K562 (cell line): ENCODE data around the gene MAD1L1. TPM values are rescaled to one million over a fixed set of nuclear protein-coding genes. Genes with fewer than 3 reads are reported as not detected.
A peak's percentile ranks its signal among the peaks of the same experiment; 100 is the strongest.

Experiments used
- ATAC-seq: fragments of 200-7000 bp; cut with Tn5 transposase; 3 replicates; pipeline ENCODE4 v1.9.1; 2020; ENCODE audit warnings: moderate library complexity
- BruUV-seq: library from RNA; stranded (reverse); fragments of 400-500 nt; replicated peaks from 2 replicates; lab custom pipeline; 2021; lab: Mats Ljungman, UMichigan
- CTCF ChIA-PET: fragments of 300-600 bp; formaldehyde crosslinking; extraction: SDS; loops from one replicate; lab custom pipeline; 2021; ENCODE audit warnings: low intra/inter-chr PET ratio; lab: Yijun Ruan, JAX
- POLR2A ChIA-PET: fragments of 300-600, 350-650 bp; sonication (Branson Sonifier 250); formaldehyde crosslinking; extraction: SDS; loops from one replicate; lab custom pipeline; 2021; ENCODE audit warnings: antibody characterized with exemption, inconsistent platforms; lab: Yijun Ruan, JAX
- DNase-seq, 4 experiments: peaks; one replicate each; pipeline versions ENCODE4 v3.0.0 to v3.0.0-alpha.2; 2011 to 2018; ENCODE audit warnings: low spot score in 3 of 4, mixed read lengths in 3 of 4; ENCODE audit errors: extremely low read depth in 1 of 4
- FAIRE-seq: peaks from 2 replicates; lab custom pipeline; 2011; peaks lifted over from hg19 to GRCh38; lab: Jason Lieb, UNC
- H2AFZ ChIP-seq: 2 replicates; pipeline ENCODE4 v1.6.0; 2011; ENCODE audit warnings: low read depth, low read length, control low read depth, inconsistent platforms
- H3K27ac ChIP-seq: fragments of 200-600 bp; 3 replicates; pipeline ENCODE4 v1.8.0; 2011; ENCODE audit warnings: low read depth, mild to moderate bottlenecking, control low read depth, inconsistent platforms, low read length, moderate library complexity, mixed read lengths; ENCODE audit errors: extremely low read depth
- H3K27me3 ChIP-seq, 2 experiments: fragments of 300-600 bp in 1 of 2; 2 replicates in 1 of 2; 3 replicates in 1 of 2; pipeline versions ENCODE4 v1.6.0 to v1.8.0; 2011; ENCODE audit warnings: inconsistent platforms in 2 of 2, low read length in 2 of 2, mild to moderate bottlenecking in 1 of 2, mixed read lengths in 1 of 2, moderate library complexity in 1 of 2; ENCODE audit not compliant: control insufficient read depth in 2 of 2, insufficient read depth in 2 of 2
- H3K36me3 ChIP-seq: fragments of 300-600 bp; 3 replicates; pipeline ENCODE4 v1.8.0; 2011; ENCODE audit warnings: mild to moderate bottlenecking, low read length, inconsistent platforms; ENCODE audit not compliant: control insufficient read depth, insufficient read depth
- H3K4me1 ChIP-seq, 2 experiments: fragments of 200-600 bp in 1 of 2; replicated peaks in 1 of 2; 2 replicates in 1 of 2; 3 replicates in 1 of 2; pipeline versions ENCODE4 v1.5.1 to v1.8.0; 2011; ENCODE audit warnings: inconsistent platforms in 2 of 2, low read length in 2 of 2, mild to moderate bottlenecking in 1 of 2, mixed read lengths in 1 of 2, moderate library complexity in 1 of 2; ENCODE audit not compliant: control insufficient read depth in 2 of 2, insufficient read depth in 2 of 2
- H3K4me2 ChIP-seq: 2 replicates; pipeline ENCODE4 v1.6.1; 2011; ENCODE audit warnings: low read length, control low read depth, inconsistent platforms, mixed read lengths; ENCODE audit not compliant: insufficient read depth
- H3K4me3 ChIP-seq: fragments of 200-600 bp; sonication (generic), shearing (Covaris generic); 2 replicates; pipeline ENCODE4 v1.5.1; 2016; ENCODE audit warnings: control low read depth, inconsistent platforms
- H3K79me2 ChIP-seq: fragments of 200-600 bp; 3 replicates; pipeline ENCODE4 v1.8.0; 2011; ENCODE audit warnings: low read length, inconsistent platforms; ENCODE audit not compliant: control insufficient read depth, insufficient read depth
- H3K9ac ChIP-seq, 2 experiments: 2 replicates each; pipeline versions ENCODE4 v1.6.0 to v1.6.1; 2011; ENCODE audit warnings: low read depth in 2 of 2, low read length in 2 of 2, control low read depth in 1 of 2, inconsistent platforms in 1 of 2, mild to moderate bottlenecking in 1 of 2, mixed read lengths in 1 of 2; ENCODE audit not compliant: insufficient read depth in 1 of 2
- H3K9me1 ChIP-seq: one replicate; pipeline ENCODE4 v1.6.0; 2011; ENCODE audit warnings: inconsistent platforms, mild to moderate bottlenecking, low read length, moderate library complexity; ENCODE audit not compliant: control insufficient read depth, insufficient read depth
- H3K9me3 ChIP-seq: replicated peaks from 2 replicates; pipeline ENCODE4 v1.5.1; 2011; ENCODE audit warnings: low read depth, low read length, inconsistent platforms; ENCODE audit not compliant: control insufficient read depth, insufficient read depth
- H4K20me1 ChIP-seq: replicated peaks from 2 replicates; pipeline ENCODE4 v1.6.1; 2011; ENCODE audit warnings: low read length, inconsistent platforms, mixed read lengths; ENCODE audit not compliant: control insufficient read depth, insufficient read depth
- BRD9 ChIP-seq: fragments of 450-650 bp; IDR thresholded peaks from 2 replicates; pipeline ENCODE4 v1.6.1; 2018; ENCODE audit warnings: low read depth; ENCODE audit not compliant: partially characterized antibody
- ETS2 ChIP-seq: IDR thresholded peaks from 2 replicates; pipeline ENCODE4 v1.6.1; 2016; ENCODE audit warnings: borderline replicate concordance, missing genetic modification characterization, mild to moderate bottlenecking, moderate library complexity, missing compliant biosample characterization; ENCODE audit not compliant: poor library complexity, severe bottlenecking
- KHSRP ChIP-seq: fragments of 450-650 bp; IDR thresholded peaks from 2 replicates; pipeline ENCODE4 v1.6.1; 2017
- POLR2G ChIP-seq: fragments of 200-400 bp; formaldehyde crosslinking; IDR thresholded peaks from 2 replicates; pipeline ENCODE4 v1.6.1; 2017; ENCODE audit warnings: low read depth, mild to moderate bottlenecking, antibody characterized with exemption, low read length, moderate library complexity
- TEAD4 ChIP-seq, 2 experiments: sonication (generic) in 1 of 2; formaldehyde crosslinking in 1 of 2; IDR thresholded peaks; 2 replicates each; pipeline versions ENCODE4 v1.6.1 to v1.8.0; 2012 to 2022; ENCODE audit warnings: borderline replicate concordance in 1 of 2, inconsistent platforms in 1 of 2, low read length in 1 of 2, mild to moderate bottlenecking in 1 of 2, missing genetic modification reagents in 1 of 2
- YBX1 ChIP-seq: fragments of 450-650 bp; IDR thresholded peaks from 2 replicates; pipeline ENCODE4 v1.7.1; 2016; ENCODE audit warnings: mild to moderate bottlenecking
- ZNF274 ChIP-seq: IDR thresholded peaks from 2 replicates; pipeline ENCODE4 v1.6.1; 2011; ENCODE audit warnings: low read depth, mild to moderate bottlenecking, low read length, moderate library complexity, borderline replicate concordance
- WGBS: fragments of 100-300 bp; shearing (Covaris generic); methylation state at CpG from one replicate; pipeline ENCODE4 v1.1.6; 2016; ENCODE audit warnings: low coverage, mixed read lengths; ENCODE audit not compliant: insufficient coverage; ENCODE audit errors: missing lambda C conversion rate; 5-methylcytosine and 5-hydroxymethylcytosine counted together
- in situ Hi-C: fragments of 300-500 bp; cut with MboI; formaldehyde crosslinking; loops from 4 replicates; pipeline ENCODE4 v1.15.0; 2018; ENCODE audit warnings: inconsistent platforms, mixed read lengths
- intact Hi-C: fragments of 100-400 bp; cut with micrococcal nuclease; formaldehyde crosslinking; loops from 2 replicates; pipeline ENCODE4 v1.14.2; 2022
- polyA plus RNA-seq, 8 experiments: library from polyadenylated mRNA; depleted of rRNA in 4 of 8; stranded (reverse) in 5 of 8; unstranded in 3 of 8; fragments of >200 nt; fragmentation: Nextera tagmentation in 2 of 8; fragmentation: Illumina TruSeq in 1 of 8; extraction: Ambion mirVana in 2 of 8; extraction: Trizol in 1 of 8; gene quantifications; 2 replicates each; pipeline versions ENCODE4 v1.2.1 to v1.2.3, GENCODE V29; 2011 to 2014; ENCODE audit warnings: inconsistent platforms in 1 of 8, missing spikeins in 1 of 8
- total RNA-seq, 7 experiments: library from RNA; depleted of rRNA in 6 of 7; stranded (reverse); fragments of >200 nt in 6 of 7; fragmentation: Illumina TruSeq in 2 of 7; extraction: Trizol in 2 of 7; gene quantifications; 2 replicates each; pipeline versions ENCODE4 v1.2.1 to v1.2.3, GENCODE V29; 2011 to 2021; ENCODE audit warnings: low replicate concordance in 1 of 7
- TF ChIP-seq, protein P1 (sequence below), 2 experiments: fragments of 150-350 bp in 1 of 2; IDR thresholded peaks; 2 replicates each; pipeline ENCODE4 v1.6.1; 2012 to 2016; ENCODE audit warnings: low read depth in 2 of 2, low read length in 2 of 2, mild to moderate bottlenecking in 1 of 2, moderate library complexity in 1 of 2

Gene MAD1L1
- total and polyA plus RNA-seq, 9 of the 15 experiments (the other 6 are each of a cell fraction or from before 2014, with no cell fraction given): 1.7 to 89.7 (median 18.0) TPM

DNA sequence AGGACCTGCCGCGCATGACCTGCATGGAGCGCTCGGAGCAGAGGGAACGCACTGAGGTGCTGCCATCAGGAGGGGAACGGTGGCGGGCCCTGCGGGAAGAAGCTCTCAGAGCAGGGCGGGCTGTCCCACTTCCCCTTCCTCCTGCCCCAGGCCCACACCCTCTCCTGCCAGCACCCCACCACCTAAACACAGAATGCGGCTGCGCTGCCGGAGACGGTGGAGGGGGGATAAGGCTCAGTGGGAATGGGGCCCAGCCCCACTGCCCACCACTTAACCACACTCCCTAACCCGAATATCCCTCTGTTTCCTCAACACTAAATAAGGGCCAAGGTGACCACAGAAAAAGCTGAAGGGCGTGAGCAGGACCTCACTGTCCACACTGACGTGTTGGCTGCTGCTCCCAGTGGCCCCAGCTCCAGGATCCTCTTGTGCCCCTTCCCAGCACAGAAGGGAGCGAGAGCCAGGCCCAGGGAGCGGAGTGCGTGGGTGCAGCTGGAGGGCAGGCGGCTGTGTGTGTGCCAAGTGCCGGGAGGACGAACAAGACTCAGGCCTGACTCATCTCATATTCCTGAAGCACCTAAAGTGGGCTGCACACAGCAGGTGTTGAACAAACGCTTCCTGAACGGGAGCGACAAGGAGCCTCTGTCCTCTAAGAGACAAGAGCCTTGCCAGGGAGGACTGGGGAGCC is 116.8 kb downstream of the MAD1L1 start:
- no peak overlapping the region for H3K9ac ChIP-seq
- in situ Hi-C loops: no loop called here
- no peak overlapping the region for H2AFZ ChIP-seq
- CTCF ChIA-PET: no interaction called here
- no peak overlapping the region for H3K27ac ChIP-seq
- no peak overlapping the region for H3K4me2 ChIP-seq
- FAIRE-seq: no peak
- DNase-seq: no peak
- H3K79me2 ChIP-seq: no peaks in the 10 kb centered on the region; the same call in 2 of the 3 replicates
- POLR2A ChIA-PET: interaction anchor here (0.7 kb wide), 1 partner anchor 221 kb away, joined by 3 read pairs; no protein-coding TSS in a partner anchor
- H3K9me1 ChIP-seq: no peaks in the 10 kb centered on the region
- H3K4me1 ChIP-seq: peaks cover under 1 to 57% of the 10 kb centered on the region in 2 experiments; a peak in 4 of 5 replicates
- 0 out of 2 replicates have a peak, but pooled peaks have one; percentile 2 for TF ChIP-seq POLR2G
- no peak for TF ChIP-seq KHSRP
- H3K27me3 ChIP-seq: no peaks in the 10 kb centered on the region
- WGBS: 95% methylated on average over 24 of the region's 25 CpGs
- H4K20me1 ChIP-seq: no peaks in the 10 kb centered on the region
- BruUV-seq: no TSS peak
- H3K36me3 ChIP-seq: peaks cover 10% of the 10 kb centered on the region; the same call in 2 of the 3 replicates
- H3K4me3 ChIP-seq: no peak overlapping the region
- intact Hi-C loops: no loop called here
- H3K9me3 ChIP-seq: no peaks in the 10 kb centered on the region
- ATAC-seq: no peak

DNA sequence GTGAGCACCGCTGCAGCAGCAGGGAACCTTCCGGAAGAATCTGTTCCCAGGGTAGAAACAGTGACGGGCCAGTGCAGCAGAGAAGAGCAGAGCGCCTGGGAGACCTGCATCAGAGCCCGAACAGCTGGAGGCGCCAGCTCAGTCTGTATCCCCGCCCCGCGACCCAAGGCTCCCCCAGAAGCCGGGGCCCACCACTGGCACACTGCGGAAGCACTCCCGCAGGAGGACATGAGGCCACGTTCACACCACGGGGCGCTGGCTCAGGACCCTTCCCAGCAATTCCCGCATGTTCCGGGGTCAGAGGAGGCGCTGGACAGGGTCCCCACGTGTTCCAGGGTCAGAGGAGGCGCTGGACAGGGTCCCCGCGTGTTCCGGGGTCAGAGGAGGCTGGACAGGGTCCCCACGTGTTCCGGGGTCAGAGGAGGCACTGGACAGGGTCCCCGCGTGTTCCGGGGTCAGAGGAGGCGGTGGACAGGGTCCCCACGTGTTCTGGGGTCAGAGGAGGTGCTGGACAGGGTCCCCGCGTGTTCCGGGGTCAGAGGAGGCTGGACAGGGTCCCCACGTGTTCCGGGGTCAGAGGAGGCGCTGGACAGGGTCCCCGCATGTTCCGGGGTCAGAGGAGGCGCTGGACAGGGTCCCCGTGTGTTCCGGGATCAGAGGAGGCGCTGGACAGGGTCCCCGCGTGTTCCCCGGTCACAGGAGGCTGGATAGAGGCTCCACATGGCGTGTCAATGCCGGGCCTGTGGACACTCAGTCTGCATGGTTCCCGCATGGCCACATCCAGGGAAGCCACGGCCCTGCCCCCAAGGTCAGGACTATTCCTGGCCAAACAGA is 117.6 kb downstream of the MAD1L1 start:
- ChIA-PET POLR2A (interaction anchor here (0.7 kb wide), 1 partner anchor 220 kb away, joined by 3 read pairs; no protein-coding TSS in a partner anchor), CTCF (no interaction called here)
- BruUV-seq: no TSS peak
- FAIRE-seq (no peak), ATAC-seq (no peak), DNase-seq (no peak)
- Histone ChIP-seq H3K4me3 (no peak overlapping the region), H2AFZ (no peak overlapping the region), H3K4me1 (peaks cover 8 to 57% of the 10 kb centered on the region in 2 experiments; a peak in 4 of 5 replicates), H3K9ac (no peak overlapping the region), H3K36me3 (peaks cover 10% of the 10 kb centered on the region; the same call in 2 of the 3 replicates), H3K4me2 (no peak overlapping the region), H3K9me3 (no peaks in the 10 kb centered on the region), H3K27me3 (no peaks in the 10 kb centered on the region), H3K79me2 (no peaks in the 10 kb centered on the region; the same call in 2 of the 3 replicates), H3K27ac (no peak overlapping the region), H3K9me1 (no peaks in the 10 kb centered on the region), H4K20me1 (no peaks in the 10 kb centered on the region)
- in situ Hi-C loops (no loop called here), intact Hi-C loops (no loop called here)
- 94% methylated on average over 21 of the region's 49 CpGs for WGBS
- TF ChIP-seq TEAD4 (IDR thresholded peaks at IDR 0.05; ENCODE audit: low read length): no peak
- no peak for TF ChIP-seq TEAD4 (CRISPR knock-in tag; IDR thresholded peaks at IDR 0.05; ENCODE audit: borderline replicate concordance)
- no peak for TF ChIP-seq BRD9
- TF ChIP-seq, protein P1, sequence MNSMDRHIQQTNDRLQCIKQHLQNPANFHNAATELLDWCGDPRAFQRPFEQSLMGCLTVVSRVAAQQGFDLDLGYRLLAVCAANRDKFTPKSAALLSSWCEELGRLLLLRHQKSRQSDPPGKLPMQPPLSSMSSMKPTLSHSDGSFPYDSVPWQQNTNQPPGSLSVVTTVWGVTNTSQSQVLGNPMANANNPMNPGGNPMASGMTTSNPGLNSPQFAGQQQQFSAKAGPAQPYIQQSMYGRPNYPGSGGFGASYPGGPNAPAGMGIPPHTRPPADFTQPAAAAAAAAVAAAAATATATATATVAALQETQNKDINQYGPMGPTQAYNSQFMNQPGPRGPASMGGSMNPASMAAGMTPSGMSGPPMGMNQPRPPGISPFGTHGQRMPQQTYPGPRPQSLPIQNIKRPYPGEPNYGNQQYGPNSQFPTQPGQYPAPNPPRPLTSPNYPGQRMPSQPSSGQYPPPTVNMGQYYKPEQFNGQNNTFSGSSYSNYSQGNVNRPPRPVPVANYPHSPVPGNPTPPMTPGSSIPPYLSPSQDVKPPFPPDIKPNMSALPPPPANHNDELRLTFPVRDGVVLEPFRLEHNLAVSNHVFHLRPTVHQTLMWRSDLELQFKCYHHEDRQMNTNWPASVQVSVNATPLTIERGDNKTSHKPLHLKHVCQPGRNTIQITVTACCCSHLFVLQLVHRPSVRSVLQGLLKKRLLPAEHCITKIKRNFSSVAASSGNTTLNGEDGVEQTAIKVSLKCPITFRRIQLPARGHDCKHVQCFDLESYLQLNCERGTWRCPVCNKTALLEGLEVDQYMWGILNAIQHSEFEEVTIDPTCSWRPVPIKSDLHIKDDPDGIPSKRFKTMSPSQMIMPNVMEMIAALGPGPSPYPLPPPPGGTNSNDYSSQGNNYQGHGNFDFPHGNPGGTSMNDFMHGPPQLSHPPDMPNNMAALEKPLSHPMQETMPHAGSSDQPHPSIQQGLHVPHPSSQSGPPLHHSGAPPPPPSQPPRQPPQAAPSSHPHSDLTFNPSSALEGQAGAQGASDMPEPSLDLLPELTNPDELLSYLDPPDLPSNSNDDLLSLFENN (IDR thresholded peaks at IDR 0.05; ENCODE audit: low read depth in 2 of 2, low read length in 2 of 2): no peak
- TF ChIP-seq YBX1: no peak
- TF ChIP-seq ZNF274: no peak
- TF ChIP-seq POLR2G: 0 out of 2 replicates have a peak, but pooled peaks have one; percentile 7
- no peak for TF ChIP-seq ETS2 (tag)
